ENCODE measurements around the gene YBEY. TPM values are rescaled to one million over a fixed set of nuclear protein-coding genes. Genes with fewer than 3 reads are reported as not detected.

The YBEY gene
- total and polyA plus RNA-seq, 2 of the 8 experiments (the other 6 are each of a cell fraction or from before 2014, with no cell fraction given) = 26.9 to 31.9 TPM

DNA sequence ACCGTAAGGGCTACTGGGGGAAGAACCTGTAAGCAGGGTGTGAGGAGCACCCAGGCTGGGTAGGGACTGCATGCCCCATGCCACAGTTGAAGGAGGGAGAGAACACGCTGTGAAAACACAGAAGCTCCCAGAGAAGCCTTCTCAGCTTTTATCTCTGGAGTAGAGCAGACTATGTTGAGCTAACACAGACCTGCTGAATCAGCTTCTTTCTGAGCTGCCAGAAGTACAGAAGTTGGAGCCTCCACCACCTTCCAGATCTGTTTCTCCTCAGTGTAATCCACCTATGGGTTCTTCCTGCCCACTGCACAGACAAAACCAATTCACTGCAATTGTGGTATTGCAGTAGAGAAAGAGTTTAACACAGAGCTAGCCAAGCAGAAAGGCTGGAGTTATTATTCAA, 5.4 kb downstream of the YBEY start (continued):
- no peak for TF ChIP-seq HDAC2 (IDR thresholded peaks at IDR 0.05; ENCODE audit: borderline replicate concordance in 1 of 2, low read depth in 2 of 2, low read length in 2 of 2)
- TF ChIP-seq POLR2A (IDR thresholded peaks at IDR 0.05; ENCODE audit: control extremely low read depth in 1 of 2, low read depth in 2 of 2, low read length in 2 of 2) = no peak
- no peak for TF ChIP-seq GABPA (IDR thresholded peaks at IDR 0.05; ENCODE audit: borderline replicate concordance, insufficient read depth, low read length)
- TF ChIP-seq GTF2F1 (IDR thresholded peaks at IDR 0.05; ENCODE audit: borderline replicate concordance, low read depth, low read length) = no peak
- TF ChIP-seq RXRA (IDR thresholded peaks at IDR 0.05; ENCODE audit: insufficient read depth, low read depth, low read length) = no peak

Measured in H1 (cell line).